GM12872 (cell line): ENCODE data around the gene CHKB.

ENCODE experiments used
- TF ChIP-seq, protein P1 (sequence below): IDR thresholded peaks from 3 replicates; pipeline ENCODE4 v1.5.1; 2011; ENCODE audit warnings: low read depth, mild to moderate bottlenecking, low read length, moderate library complexity; ENCODE audit not compliant: insufficient read depth

CHKB gene

GRCh38 chr22:50609599-50609998 is 26.9 kb upstream of the CHKB start:
- TF ChIP-seq, protein P1, sequence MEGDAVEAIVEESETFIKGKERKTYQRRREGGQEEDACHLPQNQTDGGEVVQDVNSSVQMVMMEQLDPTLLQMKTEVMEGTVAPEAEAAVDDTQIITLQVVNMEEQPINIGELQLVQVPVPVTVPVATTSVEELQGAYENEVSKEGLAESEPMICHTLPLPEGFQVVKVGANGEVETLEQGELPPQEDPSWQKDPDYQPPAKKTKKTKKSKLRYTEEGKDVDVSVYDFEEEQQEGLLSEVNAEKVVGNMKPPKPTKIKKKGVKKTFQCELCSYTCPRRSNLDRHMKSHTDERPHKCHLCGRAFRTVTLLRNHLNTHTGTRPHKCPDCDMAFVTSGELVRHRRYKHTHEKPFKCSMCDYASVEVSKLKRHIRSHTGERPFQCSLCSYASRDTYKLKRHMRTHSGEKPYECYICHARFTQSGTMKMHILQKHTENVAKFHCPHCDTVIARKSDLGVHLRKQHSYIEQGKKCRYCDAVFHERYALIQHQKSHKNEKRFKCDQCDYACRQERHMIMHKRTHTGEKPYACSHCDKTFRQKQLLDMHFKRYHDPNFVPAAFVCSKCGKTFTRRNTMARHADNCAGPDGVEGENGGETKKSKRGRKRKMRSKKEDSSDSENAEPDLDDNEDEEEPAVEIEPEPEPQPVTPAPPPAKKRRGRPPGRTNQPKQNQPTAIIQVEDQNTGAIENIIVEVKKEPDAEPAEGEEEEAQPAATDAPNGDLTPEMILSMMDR, result no peak

DNA sequence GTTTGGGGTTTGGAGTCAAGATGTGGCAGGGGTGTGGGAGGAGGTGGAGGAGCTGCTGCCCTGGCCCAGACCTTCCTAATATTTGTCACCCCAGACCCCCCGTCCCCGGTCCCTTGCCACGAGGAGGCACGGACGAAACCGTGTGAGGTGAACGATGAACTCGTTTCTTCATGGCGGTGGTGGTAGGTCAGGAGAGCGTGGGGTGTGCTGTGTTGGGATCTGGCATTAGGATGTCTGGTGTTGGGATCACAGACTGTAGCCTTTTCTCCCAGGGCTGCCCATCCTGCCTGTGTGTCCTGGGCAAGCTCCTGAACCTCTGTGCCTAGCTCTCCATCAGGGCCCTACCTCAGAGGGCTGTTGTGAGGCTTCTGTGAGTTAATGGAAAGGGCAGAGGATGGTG is 26.3 kb upstream of the CHKB start:
- TF ChIP-seq, protein P1, result no peak

GRCh38 chr22:50607659-50608020 is 25.0 kb upstream of the CHKB start:
- TF ChIP-seq, protein P1, result no peak

- TF ChIP-seq, protein P1, result no peak
Observed at GRCh38 chr22:50606946-50607658, 24.5 kb upstream of the CHKB start.

GRCh38 chr22:50606165-50606945 is 23.7 kb upstream of the CHKB start:
- TF ChIP-seq, protein P1, result peak; percentile 25; the same call in 1 of the 3 replicates

DNA sequence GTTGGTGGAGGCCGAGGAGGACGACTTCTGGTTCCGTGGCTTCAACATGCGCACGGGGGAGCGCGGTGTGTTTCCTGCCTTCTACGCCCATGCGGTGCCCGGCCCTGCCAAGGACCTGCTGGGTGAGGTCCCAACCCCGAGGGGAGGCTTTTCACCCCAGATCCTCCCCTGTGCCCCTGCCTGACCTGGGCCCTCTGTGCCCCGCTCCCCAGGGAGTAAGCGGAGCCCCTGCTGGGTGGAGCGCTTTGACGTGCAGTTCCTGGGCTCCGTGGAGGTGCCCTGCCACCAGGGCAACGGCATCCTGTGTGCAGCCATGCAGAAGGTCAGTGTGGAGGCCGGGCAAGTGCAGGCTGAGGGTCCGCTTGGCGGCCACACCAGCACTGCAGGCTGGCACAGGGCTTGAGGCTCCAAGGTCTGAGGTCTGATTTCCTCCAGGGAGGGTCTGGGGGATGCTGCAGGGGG is 23.0 kb upstream of the CHKB start:
- TF ChIP-seq, protein P1, result no peak

DNA sequence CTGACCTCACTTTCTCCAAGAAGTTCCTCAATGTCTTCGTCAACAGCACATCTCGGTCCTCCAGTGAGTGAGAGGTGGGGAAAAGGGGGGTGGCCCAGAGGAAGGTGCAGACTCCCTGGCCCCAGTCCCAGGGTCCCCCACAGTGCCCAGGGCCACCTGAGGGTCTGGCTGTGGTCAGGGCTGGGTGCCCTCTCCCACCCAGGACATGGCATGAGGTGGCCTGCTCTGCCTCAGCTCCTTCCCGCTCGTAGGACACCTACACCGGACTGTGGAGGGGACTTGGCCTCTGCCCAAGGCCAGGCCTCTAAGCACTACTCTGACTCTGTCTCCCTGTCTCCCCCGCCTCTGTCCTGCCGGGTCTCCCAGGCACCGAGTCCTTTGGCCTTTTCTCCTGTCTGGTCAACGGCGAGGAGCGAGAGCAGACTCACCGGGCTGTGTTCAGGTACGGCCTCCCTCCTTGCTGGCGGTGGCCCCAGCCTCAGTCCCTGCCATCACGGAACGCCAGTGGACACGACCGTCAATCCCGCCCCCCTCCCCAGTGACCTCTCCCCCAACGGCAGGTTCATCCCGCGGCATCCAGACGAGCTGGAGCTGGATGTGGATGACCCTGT is 22.5 kb upstream of the CHKB start:
- TF ChIP-seq, protein P1, result no peak
